Measurements from ENCODE around the gene ZMYND10. TPM values are rescaled to one million over a fixed set of nuclear protein-coding genes. Genes with fewer than 3 reads are reported as not detected.

ZMYND10 gene
- total and polyA plus RNA-seq, 10 donors = 0.56 to 2.2 (median 1.2) TPM; not detected in 1

GRCh38 chr3:50385754-50386153, 40.2 kb upstream of the ZMYND10 start:
- intact Hi-C loops (cut with DNase I; ENCODE audit: low total_unique reads) = no loop called here
- no peaks in the 10 kb centered on the region for H3K27me3 ChIP-seq (replicated peaks in 1 of 7)
- 29 to 53% (median 46%) methylated on average over 13 of the region's 13 CpGs for WGBS, 5 donors
- H3K27ac ChIP-seq = no peak overlapping the region
- no peak overlapping the region for H3K4me3 ChIP-seq
- no peaks in the 10 kb centered on the region for H3K9me3 ChIP-seq
- TF ChIP-seq, protein P1, sequence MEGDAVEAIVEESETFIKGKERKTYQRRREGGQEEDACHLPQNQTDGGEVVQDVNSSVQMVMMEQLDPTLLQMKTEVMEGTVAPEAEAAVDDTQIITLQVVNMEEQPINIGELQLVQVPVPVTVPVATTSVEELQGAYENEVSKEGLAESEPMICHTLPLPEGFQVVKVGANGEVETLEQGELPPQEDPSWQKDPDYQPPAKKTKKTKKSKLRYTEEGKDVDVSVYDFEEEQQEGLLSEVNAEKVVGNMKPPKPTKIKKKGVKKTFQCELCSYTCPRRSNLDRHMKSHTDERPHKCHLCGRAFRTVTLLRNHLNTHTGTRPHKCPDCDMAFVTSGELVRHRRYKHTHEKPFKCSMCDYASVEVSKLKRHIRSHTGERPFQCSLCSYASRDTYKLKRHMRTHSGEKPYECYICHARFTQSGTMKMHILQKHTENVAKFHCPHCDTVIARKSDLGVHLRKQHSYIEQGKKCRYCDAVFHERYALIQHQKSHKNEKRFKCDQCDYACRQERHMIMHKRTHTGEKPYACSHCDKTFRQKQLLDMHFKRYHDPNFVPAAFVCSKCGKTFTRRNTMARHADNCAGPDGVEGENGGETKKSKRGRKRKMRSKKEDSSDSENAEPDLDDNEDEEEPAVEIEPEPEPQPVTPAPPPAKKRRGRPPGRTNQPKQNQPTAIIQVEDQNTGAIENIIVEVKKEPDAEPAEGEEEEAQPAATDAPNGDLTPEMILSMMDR (IDR thresholded peaks at IDR 0.05 in 8 of 11, conservative IDR thresholded peaks at IDR 0.05 in 3 of 11) = no peak
- TF ChIP-seq POLR2A (IDR thresholded peaks at IDR 0.05) = no peak
- H3K36me3 ChIP-seq = no peaks in the 10 kb centered on the region
- H3K4me1 ChIP-seq = peaks cover 0 to 16% (median 7%) of the 10 kb centered on the region in 6 donors
- no peak for DNase-seq

DNA sequence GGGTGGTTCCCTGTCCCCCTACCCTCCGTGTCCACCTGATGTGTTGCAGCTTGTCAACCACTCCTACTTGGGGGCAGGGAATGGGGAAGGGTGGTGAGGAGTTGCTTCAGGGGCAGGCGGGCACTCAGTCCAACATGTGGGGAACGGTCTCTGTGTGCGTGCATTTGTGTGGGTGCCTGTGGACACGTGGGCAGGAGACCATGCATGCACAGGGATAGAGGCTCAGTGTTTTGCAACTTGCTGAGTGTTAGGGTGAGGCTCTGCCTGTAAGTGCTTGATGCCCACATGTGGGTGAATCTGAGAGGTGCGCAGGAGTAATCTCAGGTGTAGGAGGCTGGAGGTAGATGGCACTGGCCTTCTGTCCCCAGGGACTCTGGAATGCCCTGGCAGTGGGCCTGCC, 38.2 kb upstream of the ZMYND10 start:
- 80 to 90% (median 86%) methylated on average over 6 of the region's 6 CpGs for WGBS, 5 donors
- Histone ChIP-seq H3K27me3 (replicated peaks in 1 of 7) (no peaks in the 10 kb centered on the region), H3K36me3 (no peaks in the 10 kb centered on the region), H3K4me3 (no peak overlapping the region), H3K4me1 (peaks cover 0 to 11% (median 2%) of the 10 kb centered on the region in 6 donors), H3K9me3 (no peaks in the 10 kb centered on the region), H3K27ac (peak overlapping the region in 2 of 8 donors; percentile 48 to 63)
- TF ChIP-seq POLR2A (IDR thresholded peaks at IDR 0.05) (no peak), POLR2AphosphoS5 (IDR thresholded peaks at IDR 0.05) (no peak)
- TF ChIP-seq, protein P1 (IDR thresholded peaks at IDR 0.05 in 8 of 11, conservative IDR thresholded peaks at IDR 0.05 in 3 of 11) = no peak
- DNase-seq = no peak
- intact Hi-C loops (cut with DNase I; ENCODE audit: low total_unique reads) = no loop called here

DNA sequence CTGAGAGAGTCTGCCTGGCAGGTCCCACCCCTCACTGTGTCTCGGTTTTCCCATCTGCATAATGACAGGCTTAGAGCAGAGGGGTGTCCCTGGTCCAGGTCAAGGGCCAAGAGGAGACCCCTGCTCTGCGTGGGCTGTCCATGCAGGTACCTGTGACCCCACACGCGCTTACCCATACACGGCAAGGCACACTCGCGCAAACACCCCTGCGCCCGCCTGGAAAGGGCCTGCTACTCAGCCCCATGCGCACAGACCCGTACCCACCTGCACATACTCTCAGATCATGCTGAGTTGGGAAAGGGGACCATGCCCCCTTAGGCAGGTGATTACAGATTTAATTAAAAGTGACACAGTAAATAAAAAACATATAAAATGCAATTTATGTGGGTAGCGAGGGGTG, 37.2 kb upstream of the ZMYND10 start:
- Histone ChIP-seq H3K27me3 (replicated peaks in 1 of 7) (no peaks in the 10 kb centered on the region), H3K9me3 (no peaks in the 10 kb centered on the region), H3K36me3 (no peaks in the 10 kb centered on the region), H3K4me1 (peaks cover 0 to 11% (median 2%) of the 10 kb centered on the region in 6 donors), H3K27ac (peak overlapping the region in 6 of 8 donors; percentile 13 to 63 (median 22)), H3K4me3 (no peak overlapping the region)
- no peak for DNase-seq
- no peak for TF ChIP-seq POLR2A (IDR thresholded peaks at IDR 0.05)
- TF ChIP-seq, protein P1 (IDR thresholded peaks at IDR 0.05 in 8 of 11, conservative IDR thresholded peaks at IDR 0.05 in 3 of 11) = no peak
- intact Hi-C loops (cut with DNase I; ENCODE audit: low total_unique reads) = no loop called here
- WGBS, 5 donors = 90 to 96% (median 93%) methylated on average over 10 to 12 of the region's 12 CpGs

DNA sequence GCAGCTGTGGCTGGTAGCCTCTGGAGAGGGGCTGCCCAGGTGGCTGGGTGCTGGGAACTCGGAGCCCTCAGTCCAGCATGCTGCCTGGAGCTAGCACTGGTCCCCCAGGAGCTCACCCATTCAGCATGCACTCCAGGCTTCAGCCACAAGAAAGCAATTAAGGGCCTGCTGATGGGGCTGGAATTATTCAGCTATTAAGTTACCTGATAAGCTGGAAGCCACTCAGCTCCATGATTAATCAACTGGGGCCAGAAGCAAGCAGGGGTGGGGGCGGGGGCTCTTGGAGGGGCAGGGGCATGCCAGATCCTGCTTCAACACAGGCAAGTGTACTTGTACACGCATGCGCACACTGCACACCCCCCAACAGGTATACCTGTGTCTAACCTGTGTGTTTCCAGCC, 35.9 kb upstream of the ZMYND10 start:
- H3K4me3 ChIP-seq = no peak overlapping the region
- peak overlapping the region in 1 of 8 donors; percentile 59 for H3K27ac ChIP-seq
- H3K9me3 ChIP-seq = no peaks in the 10 kb centered on the region
- DNase-seq = no peak
- H3K27me3 ChIP-seq (replicated peaks in 1 of 7) = no peaks in the 10 kb centered on the region
- no peak for TF ChIP-seq POLR2A (IDR thresholded peaks at IDR 0.05)
- TF ChIP-seq, protein P1 (IDR thresholded peaks at IDR 0.05 in 8 of 11, conservative IDR thresholded peaks at IDR 0.05 in 3 of 11) = no peak
- no peak for TF ChIP-seq POLR2AphosphoS5 (IDR thresholded peaks at IDR 0.05)
- intact Hi-C loops (cut with DNase I; ENCODE audit: low total_unique reads) = no loop called here
- H3K36me3 ChIP-seq = no peaks in the 10 kb centered on the region
- WGBS, 5 donors = 80 to 92% (median 87%) methylated on average over 4 of the region's 4 CpGs
- peaks cover 0 to 11% (median 2%) of the 10 kb centered on the region in 6 donors for H3K4me1 ChIP-seq
